Kidney epithelial cell (primary cell): Measurements from ENCODE around the gene SYNE1. TPM values are rescaled to one million over a fixed set of nuclear protein-coding genes. Genes with fewer than 3 reads are reported as not detected.

Experiments used
- DNase-seq: peaks from one replicate; pipeline ENCODE4 v3.0.0-alpha.2; 2010; ENCODE audit warnings: low read depth
- H3K27me3 ChIP-seq: 2 replicates; pipeline ENCODE4 v1.6.0; 2011; ENCODE audit warnings: low read length; ENCODE audit not compliant: control insufficient read depth, insufficient read depth
- H3K36me3 ChIP-seq: 2 replicates; pipeline ENCODE4 v1.5.1; 2011; ENCODE audit warnings: low read length; ENCODE audit not compliant: control insufficient read depth, insufficient read depth
- H3K4me3 ChIP-seq: 2 replicates; pipeline ENCODE4 v1.5.1; 2011; ENCODE audit warnings: low read depth, mild to moderate bottlenecking, control low read depth, low read length
- total RNA-seq: library from RNA; depleted of rRNA; stranded (reverse); fragments of >200 nt; gene quantifications from 2 replicates; pipeline ENCODE4 v1.2.3, GENCODE V29; 2015
- TF ChIP-seq, protein P1 (sequence below): IDR thresholded peaks from 2 replicates; pipeline ENCODE4 v1.5.1; 2011; ENCODE audit warnings: mild to moderate bottlenecking, moderate library complexity, low read length, control low read depth, inconsistent platforms; ENCODE audit not compliant: insufficient read depth, poor library complexity, severe bottlenecking

The SYNE1 gene
- total RNA-seq, 1 donor from 2014 or later = 43.1 TPM

- no peak for DNase-seq
- TF ChIP-seq, protein P1, sequence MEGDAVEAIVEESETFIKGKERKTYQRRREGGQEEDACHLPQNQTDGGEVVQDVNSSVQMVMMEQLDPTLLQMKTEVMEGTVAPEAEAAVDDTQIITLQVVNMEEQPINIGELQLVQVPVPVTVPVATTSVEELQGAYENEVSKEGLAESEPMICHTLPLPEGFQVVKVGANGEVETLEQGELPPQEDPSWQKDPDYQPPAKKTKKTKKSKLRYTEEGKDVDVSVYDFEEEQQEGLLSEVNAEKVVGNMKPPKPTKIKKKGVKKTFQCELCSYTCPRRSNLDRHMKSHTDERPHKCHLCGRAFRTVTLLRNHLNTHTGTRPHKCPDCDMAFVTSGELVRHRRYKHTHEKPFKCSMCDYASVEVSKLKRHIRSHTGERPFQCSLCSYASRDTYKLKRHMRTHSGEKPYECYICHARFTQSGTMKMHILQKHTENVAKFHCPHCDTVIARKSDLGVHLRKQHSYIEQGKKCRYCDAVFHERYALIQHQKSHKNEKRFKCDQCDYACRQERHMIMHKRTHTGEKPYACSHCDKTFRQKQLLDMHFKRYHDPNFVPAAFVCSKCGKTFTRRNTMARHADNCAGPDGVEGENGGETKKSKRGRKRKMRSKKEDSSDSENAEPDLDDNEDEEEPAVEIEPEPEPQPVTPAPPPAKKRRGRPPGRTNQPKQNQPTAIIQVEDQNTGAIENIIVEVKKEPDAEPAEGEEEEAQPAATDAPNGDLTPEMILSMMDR = no peak
- Histone ChIP-seq H3K36me3 (no peaks in the 10 kb centered on the region), H3K27me3 (no peaks in the 10 kb centered on the region), H3K4me3 (no peak overlapping the region)
These were observed 60.6 kb downstream of the SYNE1 start for GRCh38 chr6:152576525-152576924.

DNA sequence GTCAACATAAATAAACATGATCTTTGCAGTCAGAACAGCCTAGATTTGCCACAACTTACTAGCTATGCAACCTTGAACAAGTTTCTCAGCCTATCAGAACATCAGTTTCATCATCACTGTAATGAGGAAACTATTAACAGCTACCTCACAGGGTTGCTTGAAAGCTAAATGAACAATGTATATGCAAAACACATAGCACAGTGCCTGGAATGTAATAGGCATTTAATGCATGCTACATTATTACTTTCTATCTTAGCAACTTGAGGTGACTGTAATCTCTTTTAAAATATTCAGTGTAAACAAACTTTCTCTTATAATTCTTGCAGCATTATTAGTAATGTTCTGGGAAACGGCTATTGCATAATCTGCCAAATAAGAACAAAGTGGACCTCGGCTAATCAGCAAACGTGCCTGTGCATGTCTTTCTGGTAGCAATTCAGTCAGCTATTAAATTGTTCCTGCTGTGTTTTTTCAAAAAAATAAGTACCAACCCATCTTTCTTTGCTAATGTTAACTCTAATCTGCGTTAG, 61.5 kb downstream of the SYNE1 start:
- TF ChIP-seq, protein P1 = no peak
- Histone ChIP-seq H3K36me3 (no peaks in the 10 kb centered on the region), H3K27me3 (no peaks in the 10 kb centered on the region), H3K4me3 (no peak overlapping the region)
- no peak for DNase-seq

GRCh38 chr6:152575161-152575560, 62.0 kb downstream of the SYNE1 start:
- TF ChIP-seq, protein P1 = no peak
- Histone ChIP-seq H3K4me3 (no peak overlapping the region), H3K36me3 (no peaks in the 10 kb centered on the region), H3K27me3 (no peaks in the 10 kb centered on the region)
- no peak for DNase-seq

DNA sequence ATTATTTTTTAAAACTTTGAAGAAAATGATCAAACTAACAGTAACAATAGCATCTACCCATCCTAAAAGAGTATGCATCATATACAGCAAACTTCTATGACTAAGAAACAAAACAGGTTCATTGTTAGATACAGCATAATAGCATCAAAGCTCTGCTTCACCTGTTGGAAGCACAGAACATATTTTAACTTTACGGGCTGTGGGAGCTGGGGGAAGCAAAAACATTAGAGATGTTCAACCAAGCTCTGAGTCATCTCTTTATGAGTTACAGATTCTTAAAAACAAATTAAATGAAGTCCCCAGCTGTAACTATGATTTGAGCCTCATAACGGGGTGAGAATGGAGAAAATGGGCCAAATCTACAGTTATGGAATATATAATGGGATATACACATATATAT, 63.4 kb downstream of the SYNE1 start:
- Histone ChIP-seq H3K4me3 (no peak overlapping the region), H3K36me3 (no peaks in the 10 kb centered on the region), H3K27me3 (no peaks in the 10 kb centered on the region)
- no peak for DNase-seq
- TF ChIP-seq, protein P1 = no peak

GRCh38 chr6:152572338-152573088, 64.6 kb downstream of the SYNE1 start:
- no peak for DNase-seq
- no peaks in the 10 kb centered on the region for H3K27me3 ChIP-seq
- no peaks in the 10 kb centered on the region for H3K36me3 ChIP-seq
- TF ChIP-seq, protein P1 = no peak
- H3K4me3 ChIP-seq = no peak overlapping the region

GRCh38 chr6:152571943-152572337, 65.2 kb downstream of the SYNE1 start:
- no peak for DNase-seq
- no peaks in the 10 kb centered on the region for H3K27me3 ChIP-seq
- H3K36me3 ChIP-seq = no peaks in the 10 kb centered on the region
- no peak overlapping the region for H3K4me3 ChIP-seq
- TF ChIP-seq, protein P1 = no peak
